GM18511 (cell line): Measurements from ENCODE around the gene FMO2.
"Not testable (repeated sequence)": the region's sequence is repeated elsewhere in the genome, so short reads cannot be mapped to it uniquely, and the experiment has no call there.

ENCODE experiments used
- ATAC-seq: cut with Tn5 transposase; IDR thresholded peaks from one replicate; pipeline ENCODE4 v1.9.1; 2021; ENCODE audit warnings: mild to moderate bottlenecking, moderate library complexity; ENCODE audit not compliant: unreplicated experiment

FMO2 gene

DNA sequence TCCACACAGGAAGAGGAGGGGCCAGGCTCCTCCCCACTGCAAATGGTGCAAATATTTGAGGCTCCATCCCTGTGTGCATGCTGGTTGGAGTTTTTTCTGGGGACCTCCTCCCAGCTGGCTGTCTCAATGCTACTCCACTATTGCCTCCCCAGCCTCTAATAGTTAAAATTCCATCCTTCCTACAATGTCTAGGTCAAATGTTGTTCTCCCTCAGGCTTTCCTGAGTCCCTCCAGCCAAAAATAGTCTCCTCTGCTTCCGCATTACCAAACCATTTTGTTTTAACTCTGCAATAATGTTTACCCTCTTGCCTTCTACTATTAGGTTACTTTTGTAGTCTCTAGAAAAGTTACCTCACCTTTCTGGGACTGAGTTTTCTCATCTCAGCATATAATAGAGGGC lies 33.6 kb downstream of the FMO2 start:
- ATAC-seq, result no peak

DNA sequence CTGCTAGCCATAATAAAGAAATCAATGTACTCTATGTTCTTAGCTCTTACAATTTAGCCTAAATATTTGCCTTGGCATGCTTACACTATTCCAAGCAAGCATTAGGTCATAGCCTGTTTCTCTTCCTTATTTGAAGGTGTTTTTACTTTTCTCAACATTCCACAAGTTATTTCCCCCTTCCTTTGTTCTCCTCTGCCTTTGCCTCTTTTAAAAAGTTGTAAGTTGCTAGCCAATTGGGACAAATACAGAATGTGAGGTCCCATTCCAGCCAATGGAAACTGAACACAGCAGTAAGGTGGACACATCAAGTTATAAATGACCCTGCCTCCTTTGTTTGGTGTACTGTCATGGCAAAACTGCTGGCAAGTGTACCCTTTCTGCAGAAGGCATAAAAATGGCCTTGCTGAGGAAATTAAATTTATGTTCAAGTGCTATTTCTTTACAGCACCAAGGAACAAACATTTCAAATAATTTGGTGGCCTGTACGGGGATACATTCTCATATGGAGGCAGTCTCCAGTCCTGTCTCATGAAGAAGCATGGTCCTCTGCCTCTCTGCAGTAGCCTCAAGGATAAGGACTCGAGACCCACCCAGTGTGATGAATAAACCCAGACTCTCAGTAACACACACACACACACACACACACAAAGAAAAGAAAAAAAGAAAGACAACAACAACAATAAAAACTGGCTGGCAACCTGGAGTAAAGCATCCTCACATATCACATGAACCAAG lies 34.4 kb downstream of the FMO2 start:
- no peak for ATAC-seq

DNA sequence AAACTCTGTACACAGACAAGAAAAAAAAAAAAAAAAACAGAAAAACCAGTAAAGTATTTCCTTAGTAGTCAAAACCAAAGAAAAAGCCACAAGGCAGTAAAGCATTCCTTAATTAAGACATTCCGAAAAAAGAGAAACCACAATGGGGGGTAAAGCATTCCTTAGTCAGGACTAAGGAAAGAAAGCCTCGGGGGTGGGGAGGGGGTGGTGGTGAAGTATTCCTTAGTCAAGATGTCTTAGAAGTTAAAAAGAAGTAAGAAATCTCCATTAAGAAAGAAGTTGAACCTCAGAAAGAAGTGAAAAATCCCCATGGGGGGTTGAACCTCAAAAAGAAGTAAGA lies 35.0 kb downstream of the FMO2 start:
- ATAC-seq, result no peak

DNA sequence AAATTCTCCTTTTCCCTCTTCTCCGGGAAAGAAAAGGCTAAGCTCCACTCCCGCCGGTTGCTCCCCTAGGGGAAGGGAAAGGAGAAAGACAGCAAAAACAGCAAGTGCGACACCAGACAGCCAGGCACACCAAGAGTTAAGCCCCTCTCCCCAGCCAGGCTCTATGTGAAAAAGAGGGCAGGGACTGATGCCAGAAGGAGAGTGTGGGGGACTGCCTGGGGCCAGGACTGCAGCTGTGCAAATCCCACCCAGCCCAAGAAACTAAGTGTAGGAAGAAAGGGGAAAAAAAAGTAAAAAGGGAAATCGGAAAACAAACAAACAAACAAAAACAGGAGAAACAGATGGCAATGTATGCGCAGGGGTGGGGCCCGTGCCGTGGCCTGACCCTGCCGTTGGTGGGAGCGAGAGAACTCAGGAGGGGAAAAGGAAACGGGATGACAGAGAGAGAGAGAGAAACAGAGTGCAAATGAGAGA lies 35.5 kb downstream of the FMO2 start:
- no peak for ATAC-seq

DNA sequence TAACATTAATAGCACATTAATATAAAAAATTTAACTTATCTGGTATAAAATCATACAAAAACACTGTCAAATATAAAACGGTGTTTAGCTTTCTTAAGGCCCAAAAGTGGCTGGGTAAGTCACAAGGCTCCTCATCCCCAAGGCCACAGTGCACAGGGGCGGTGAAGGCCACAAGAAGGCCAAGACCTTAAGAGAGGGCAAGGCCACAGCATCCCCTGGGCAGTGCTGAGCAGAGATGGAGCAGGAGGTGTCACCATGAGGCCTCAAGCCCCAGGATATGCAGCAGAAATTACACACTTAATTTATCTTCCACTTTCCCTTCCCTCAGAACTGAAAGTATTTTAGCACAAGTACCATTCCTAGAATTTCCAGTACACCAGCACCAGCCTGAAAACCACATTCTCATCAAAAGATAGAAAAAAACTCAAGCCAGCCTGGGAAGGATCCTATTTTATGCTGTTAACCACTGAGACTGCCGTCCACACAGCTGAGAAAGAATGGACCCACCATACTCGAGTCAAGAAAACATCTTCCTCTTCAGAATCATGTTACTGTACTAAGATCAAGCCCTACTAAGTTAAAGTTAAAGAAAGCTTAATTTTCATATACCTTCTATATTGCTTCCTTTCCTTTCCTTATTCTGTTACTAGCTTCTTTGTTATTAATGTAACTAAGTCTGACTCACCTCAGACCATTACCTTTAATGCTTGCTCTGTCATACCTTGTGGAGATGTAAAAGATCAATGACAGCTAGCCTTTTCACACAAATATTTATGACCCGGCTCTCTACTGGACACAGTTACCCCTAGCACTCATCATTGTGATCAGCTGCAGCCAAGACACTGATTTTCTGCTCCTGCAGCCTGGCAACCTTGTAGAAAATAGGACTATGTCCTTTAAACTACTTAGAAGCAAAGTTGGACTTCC lies 36.8 kb downstream of the FMO2 start:
- no peak for ATAC-seq

DNA sequence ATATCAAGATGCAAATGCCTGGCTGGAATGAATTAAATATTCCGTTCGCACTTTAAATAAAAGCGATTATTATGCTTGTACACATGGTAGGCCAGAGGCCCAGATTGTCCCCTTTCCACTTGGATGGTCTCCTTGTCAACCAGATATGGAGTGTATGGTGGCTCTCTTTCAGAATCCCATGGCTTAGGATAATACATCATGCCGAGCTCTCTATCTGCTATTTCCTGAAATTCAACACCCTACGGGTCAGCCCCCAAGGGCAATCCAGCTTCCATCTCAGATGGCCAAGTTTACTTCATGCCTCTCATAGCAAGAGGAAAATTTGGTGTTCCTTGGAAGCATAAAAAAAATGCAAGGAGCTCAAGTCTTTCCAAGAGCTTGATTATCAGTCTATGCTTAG lies 37.8 kb downstream of the FMO2 start:
- no peak for ATAC-seq

DNA sequence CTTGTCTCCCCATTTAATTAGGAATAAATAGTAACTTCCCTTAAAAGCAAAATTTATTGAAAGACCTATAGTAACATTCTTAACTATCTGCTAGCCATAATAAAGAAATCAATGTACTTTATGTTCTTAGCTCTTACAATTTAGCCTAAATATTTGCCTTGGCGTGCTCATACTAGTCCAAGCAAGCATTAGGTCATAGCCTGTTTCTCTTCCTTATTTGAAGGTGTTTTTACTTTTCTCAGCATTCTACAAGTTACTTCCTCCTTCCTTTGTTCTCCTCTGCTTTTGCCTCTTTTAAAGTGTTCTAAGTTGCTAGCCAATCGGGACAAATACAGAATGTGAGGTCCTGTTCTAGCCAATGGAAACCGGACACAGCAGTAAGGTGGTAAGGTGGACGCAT lies 39.2 kb downstream of the FMO2 start:
- ATAC-seq, result not testable (repeated sequence)

DNA sequence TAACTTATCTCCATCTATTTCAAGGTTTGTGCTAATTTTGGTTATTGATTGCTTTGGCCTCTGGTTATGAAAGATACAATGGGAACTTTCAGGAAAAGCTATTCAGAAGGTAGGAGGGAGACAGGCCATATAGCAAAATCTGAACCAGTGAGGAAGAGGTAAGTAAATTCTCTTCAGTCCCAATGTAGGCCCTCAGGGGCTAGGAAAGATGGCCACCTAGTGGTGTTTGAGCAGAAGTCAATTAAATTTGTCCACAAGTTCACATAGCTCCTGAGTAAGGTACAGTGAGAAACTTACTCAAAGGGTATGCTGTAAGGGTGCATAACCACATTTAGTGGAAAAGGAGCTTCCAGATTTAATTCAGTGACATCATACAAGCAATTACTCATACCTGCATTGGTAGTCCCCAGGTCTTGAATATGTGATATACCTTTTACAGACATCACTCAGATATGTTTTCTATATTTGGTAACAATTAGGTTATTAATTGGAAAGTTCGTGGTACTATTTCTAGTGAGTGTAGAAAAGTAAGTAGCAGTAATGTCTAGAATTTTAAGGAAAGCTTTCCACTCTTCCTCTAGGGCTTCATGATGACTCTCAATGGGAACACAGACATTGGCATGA lies 41.8 kb downstream of the FMO2 start:
- ATAC-seq, result peak; percentile 91

DNA sequence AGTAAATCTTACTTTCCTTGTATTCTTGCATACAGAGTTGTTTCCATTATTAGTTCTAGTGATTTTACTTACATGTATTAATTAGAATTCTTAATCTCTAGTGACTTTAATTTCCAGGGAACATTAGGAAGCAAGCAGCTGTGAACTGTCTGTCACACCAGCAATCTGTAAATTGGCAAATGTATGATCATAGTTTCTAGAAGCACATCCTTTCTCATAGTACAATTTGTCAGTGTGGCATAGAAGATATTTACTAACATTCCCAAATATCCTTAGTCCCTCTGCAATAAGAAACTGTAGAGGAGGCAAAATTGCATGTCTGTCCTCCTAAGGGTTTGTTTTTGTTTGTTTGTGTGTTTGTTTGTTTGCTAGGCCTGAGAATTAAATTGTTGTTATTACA lies 46.2 kb downstream of the FMO2 start:
- ATAC-seq, result no peak

DNA sequence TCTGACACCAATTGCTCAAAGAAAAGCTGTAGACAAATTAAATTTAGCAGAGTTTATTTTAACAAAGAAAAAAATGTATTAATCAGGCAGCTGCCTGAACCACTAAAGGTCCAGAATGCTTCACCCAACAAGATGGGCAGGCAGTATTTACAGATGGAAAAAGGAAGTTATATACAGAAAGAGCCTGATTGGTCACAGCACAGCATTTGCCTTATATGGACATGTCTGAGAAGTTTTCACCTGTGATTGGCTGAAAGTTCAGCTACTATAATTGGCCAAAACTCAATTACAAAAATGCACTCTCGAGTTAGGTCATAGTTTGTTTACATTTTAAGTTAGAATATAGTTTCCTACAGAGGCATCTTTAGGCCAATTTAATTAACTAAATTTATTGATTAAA lies 48.1 kb downstream of the FMO2 start:
- ATAC-seq, result no peak

DNA sequence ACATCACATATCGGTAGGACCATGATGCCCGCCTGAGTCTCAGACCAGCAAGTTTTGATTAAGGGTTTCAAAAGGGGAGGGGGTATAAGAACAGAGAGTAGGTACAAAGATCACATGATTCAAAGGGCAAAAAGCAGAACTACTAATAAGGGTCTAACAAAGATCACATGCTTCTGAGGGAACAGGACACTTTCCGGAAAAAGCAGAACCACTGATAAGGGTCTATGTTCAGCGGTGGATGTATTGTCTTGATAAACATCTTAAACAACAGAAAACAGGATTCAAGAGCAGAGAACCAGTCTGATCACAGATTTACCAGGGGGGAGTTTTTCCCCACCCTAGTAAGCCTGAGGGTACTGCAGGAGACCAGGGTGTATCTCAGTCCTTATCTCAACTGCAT lies 51.1 kb downstream of the FMO2 start:
- not testable (repeated sequence) for ATAC-seq

DNA sequence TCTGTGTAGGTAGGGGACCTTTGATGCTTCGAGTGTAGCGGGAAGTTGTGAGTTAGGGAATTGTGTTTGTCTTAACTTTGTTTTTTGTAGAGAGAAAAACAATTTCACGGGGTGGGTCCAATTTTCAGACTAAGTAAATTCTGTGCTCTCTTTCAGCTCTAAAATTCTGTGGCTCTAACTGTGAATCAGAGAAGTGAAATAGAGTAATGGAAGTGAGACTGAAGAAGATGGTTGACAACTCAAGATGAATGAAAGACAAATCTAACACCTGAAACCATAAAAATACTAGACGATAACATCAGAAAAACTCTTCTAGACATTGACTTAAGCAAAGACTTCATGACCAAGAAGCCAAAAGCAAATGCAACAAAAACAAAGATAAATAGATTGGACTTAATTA lies 58.8 kb downstream of the FMO2 start:
- ATAC-seq, result no peak

DNA sequence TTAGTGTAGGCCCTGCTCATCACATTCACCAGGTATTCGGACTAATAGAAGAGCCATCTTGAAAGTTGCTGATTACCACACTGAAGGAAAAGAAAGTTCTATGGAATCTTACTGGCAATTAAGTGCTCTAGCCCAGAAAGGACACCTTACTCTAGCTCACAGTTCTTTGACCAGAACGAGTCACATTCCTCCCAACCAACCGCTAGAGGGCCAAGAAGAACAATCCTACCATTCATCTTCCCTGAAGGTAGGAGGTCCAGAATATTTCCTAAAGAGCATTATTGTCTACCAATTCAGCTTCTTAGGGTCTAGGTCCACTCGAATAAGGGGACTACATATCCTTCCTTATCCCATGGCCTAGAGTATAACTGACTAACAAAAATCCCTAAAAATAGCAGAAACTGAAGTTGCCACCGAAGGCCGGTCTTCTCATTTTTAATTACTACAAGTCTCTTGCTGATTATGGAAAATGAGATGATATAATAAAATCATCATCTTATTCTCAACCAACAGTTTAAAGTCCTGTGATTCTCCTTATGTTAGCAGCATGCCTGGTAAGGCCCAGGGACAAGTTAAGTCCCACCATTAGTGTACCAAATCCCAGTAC lies 60.5 kb downstream of the FMO2 start:
- ATAC-seq, result peak; percentile 87

DNA sequence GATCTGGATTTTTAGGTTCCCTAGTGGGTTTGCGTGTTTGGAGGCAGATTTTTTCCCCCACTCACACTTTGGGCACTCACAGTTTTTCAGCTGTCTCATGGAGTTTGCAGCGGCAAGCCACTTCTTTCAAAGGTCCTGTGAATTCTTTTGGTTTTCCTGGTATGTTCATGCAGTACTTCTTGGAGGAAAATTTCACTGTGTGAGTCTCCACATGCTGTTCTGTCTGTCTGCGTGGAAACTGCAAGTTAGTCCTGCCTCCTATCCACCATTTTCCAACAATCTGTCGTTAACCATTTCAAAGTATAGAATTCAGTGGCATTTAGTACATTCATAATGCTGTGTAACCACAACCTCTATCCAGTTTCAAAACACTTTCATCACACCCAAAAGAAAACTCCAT lies 62.4 kb downstream of the FMO2 start:
- ATAC-seq, result no peak

DNA sequence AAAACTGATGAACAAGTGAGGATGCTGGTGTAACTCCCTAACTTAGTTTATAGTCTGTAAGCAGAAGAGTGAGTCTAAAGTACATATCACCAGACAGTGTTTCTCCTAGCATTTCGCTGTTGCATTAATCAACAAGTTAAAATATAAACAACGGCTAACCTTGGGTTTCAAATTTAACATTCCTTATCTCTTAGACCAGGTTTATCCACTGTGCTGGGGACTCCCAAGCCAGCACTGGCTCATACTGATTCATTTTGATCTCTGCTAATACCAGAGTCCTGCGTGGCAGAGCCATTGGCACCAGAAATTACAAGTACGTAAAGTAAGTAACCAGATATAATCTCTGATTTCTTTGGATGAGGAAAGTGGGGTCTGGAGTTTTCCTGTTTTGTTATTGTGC lies 63.2 kb downstream of the FMO2 start, which contains the start of gene FMO1:
Gene FMO1, plus strand, starts transcription at position 193 of the 400 bp plus-strand sequence. CDS start 9,594 bp downstream, outside the sequence.
- ATAC-seq, result no peak

DNA sequence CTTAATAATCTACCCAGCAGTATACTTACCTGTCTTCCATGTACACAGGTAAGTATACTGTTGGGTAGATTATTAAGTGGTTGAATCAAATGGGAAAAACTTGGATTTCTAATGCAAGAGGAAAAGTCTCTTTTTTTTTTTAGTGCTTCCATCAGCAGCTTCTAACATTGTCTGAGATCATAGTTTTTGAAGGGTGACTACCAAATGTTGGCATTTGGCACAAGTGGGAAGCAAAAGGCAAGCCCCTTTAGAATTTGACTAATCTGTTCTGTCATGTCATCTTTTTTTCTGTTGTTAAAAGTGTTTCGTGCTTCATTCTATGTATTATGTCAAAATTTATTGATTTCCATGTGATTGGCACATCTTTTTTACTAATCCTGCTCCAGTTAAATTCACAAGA lies 63.7 kb downstream of the FMO2 start:
- no peak for ATAC-seq

DNA sequence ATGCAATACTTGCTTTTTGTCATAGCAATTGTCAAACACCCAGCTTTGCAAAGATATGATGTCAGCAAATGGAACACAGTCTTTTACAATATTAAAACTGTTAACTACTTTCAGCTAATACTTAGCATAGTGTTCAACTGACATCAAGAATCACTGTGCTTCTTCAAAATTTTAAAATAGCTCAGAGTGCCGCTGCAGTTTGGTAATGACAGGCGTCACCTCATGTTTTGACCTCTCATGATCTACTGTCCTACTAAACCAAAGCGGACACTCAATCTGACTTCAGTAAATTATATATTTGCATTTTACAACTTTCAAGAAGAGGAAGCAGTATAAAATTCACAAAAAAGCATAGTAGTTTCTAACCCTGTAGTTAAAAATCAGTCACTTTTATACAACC lies 65.2 kb downstream of the FMO2 start:
- no peak for ATAC-seq

DNA sequence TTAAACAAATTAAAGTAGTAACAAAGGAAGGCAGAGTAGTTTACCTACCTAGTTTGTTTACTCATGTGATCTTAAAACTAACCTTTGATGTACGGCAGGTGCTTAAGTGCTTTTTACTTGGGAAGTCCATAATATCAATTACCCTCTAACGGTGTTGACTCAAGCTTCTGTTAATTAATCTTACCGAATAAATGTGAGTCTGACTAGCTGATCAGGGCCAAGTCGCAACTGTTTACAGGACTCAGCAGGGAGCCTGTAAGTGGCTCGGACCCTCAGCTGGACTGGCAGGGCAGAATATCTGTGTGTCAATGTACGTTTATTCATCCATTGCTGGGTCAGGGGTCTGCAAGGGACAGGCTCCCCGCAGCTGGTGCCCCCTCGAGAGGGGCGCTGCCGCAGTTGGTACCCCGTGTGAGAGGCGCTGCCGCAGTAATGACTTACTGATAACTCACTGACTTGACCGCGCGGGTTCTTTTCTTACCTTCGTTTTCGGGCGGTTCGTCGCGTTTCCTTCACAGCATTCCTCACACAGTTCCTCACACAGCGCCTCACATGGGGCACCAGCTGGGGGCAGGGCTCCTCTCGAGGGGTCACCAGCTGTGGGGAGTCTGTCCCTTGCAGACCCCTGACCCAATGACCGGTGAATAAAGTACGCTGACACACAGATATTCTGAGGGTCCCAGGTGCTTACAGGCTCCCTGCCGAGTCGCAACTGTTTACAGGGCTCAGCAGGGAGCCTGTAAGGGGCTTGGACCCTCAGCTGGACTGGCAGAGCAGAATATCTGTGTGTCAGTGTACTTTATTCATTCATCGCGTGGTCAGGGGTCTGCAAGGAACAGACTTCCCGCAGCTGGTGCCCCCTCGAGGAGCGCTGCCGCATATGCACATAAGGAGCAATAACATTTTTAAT lies 66.2 kb downstream of the FMO2 start:
- peak; percentile 58 for ATAC-seq

DNA sequence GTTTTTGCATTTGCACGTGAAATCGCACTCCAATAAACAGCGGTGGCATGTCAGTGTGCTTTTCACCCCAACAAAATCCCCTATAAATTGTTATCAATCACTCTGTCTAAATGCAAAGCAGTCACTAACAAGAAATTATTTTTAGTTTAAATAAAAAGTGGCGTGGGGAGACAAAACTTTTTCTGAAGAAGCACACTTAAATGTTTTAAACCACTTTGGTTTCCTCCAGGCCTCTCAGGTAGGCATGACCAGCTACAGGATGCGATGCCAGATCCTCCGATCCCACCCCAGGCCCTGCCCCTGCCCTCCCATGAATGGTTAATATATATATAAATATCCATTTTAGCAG lies 66.8 kb downstream of the FMO2 start:
- no peak for ATAC-seq

DNA sequence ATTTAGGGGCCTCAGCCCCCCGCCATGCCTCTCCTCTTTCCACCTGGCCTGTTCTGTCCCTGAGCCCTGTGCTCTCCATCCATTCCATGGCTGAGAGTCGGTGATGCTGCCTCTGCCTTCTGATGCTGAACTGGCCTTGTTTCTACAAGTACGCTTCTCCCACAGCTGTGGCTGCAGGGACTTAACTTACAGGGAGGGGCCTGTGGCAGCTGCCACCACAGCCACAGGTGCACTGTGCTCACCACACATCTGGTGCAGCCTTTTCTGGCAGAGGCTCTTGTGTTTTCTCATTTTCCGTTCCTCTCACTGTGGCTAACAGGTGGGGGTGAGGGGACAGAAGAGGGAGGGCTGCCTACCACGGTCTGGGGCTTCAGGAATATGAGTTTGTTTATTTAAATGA lies 67.4 kb downstream of the FMO2 start:
- peak; percentile 93 for ATAC-seq
